Gastrocnemius medialis (tissue), 4 donors: ENCODE data around the gene MYT1.

ENCODE experiments used
- POLR2A ChIP-seq, 2 donors: fragments of 450-650 bp; IDR thresholded peaks; one replicate each; pipeline ENCODE4 v1.6.1; 2017; ENCODE audit warnings: antibody characterized with exemption in 2 of 2, mild to moderate bottlenecking in 2 of 2, moderate library complexity in 2 of 2
- TF ChIP-seq, protein P1 (sequence below), 5 experiments: fragments of 450-650 bp in 3 of 5; fragments of 200-600 bp in 2 of 5; sonication (generic) in 2 of 5; IDR thresholded peaks in 4 of 5; conservative IDR thresholded peaks in 1 of 5; 1 replicate in 4 of 5; 2 replicates in 1 of 5; pipeline ENCODE4 v1.5.1; 2016 to 2019; ENCODE audit warnings: antibody characterized with exemption in 5 of 5, mild to moderate bottlenecking in 3 of 5, moderate library complexity in 3 of 5

DNA sequence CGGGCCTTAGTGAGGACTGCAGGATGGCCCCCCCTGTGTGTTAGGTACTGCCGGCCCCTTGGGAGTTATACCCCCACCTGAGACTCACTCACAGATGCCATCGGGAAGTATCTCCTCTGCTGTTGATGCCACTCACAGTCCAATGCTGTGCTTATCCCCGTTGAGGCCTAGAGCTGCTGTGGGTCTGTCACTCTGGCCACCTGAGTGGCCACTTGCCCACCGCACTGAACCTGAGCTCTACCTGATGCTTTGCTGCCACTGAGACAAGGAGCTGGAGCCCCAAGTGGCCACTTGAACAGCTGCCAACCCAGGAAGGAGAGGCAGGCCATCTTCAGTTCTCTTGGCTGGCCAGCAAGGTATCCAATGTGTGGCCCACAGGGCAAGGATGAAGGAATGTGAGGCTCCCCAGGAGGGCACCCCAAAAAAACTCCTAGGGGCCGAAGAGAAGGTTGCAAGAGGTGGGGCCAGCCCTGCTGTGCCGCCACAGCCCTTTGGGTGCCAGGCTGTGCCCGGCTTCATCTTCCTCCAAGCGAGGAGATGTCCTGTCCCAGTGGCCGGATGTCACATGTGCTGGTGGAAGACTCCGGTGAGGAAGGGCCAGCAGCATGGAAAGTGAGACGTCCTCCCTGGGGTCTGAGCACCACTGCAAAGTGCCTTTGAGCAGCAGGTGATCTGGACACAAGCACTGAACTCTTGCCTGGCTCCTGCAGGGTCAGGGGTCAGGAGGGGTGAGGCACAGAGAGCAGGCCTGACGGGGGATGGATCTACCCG, 61.8 kb downstream of the MYT1 start:
- TF ChIP-seq, protein P1, sequence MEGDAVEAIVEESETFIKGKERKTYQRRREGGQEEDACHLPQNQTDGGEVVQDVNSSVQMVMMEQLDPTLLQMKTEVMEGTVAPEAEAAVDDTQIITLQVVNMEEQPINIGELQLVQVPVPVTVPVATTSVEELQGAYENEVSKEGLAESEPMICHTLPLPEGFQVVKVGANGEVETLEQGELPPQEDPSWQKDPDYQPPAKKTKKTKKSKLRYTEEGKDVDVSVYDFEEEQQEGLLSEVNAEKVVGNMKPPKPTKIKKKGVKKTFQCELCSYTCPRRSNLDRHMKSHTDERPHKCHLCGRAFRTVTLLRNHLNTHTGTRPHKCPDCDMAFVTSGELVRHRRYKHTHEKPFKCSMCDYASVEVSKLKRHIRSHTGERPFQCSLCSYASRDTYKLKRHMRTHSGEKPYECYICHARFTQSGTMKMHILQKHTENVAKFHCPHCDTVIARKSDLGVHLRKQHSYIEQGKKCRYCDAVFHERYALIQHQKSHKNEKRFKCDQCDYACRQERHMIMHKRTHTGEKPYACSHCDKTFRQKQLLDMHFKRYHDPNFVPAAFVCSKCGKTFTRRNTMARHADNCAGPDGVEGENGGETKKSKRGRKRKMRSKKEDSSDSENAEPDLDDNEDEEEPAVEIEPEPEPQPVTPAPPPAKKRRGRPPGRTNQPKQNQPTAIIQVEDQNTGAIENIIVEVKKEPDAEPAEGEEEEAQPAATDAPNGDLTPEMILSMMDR (IDR thresholded peaks at IDR 0.05 in 4 of 5, conservative IDR thresholded peaks at IDR 0.05 in 1 of 5): no peak
- no peak for TF ChIP-seq POLR2A (IDR thresholded peaks at IDR 0.05)
